A673 (cell line): ENCODE data around the gene ABCB8.

Experiments
- EZH2 ChIP-seq: fragments of 200-600 bp; sonication (generic); IDR thresholded peaks from 2 replicates; pipeline ENCODE4 v1.6.1; 2017; ENCODE audit warnings: borderline replicate concordance, low read depth, mild to moderate bottlenecking, mixed read lengths, antibody characterized with exemption, low read length; ENCODE audit not compliant: poor library complexity, severe bottlenecking
- TF ChIP-seq, protein P1 (sequence below): fragments of 300-800, 200-600 bp; sonication (generic); conservative IDR thresholded peaks from 2 replicates; pipeline ENCODE4 v1.5.1; 2017; ENCODE audit warnings: low read depth, mild to moderate bottlenecking, antibody characterized with exemption, low read length, moderate library complexity, mixed read lengths

DNA sequence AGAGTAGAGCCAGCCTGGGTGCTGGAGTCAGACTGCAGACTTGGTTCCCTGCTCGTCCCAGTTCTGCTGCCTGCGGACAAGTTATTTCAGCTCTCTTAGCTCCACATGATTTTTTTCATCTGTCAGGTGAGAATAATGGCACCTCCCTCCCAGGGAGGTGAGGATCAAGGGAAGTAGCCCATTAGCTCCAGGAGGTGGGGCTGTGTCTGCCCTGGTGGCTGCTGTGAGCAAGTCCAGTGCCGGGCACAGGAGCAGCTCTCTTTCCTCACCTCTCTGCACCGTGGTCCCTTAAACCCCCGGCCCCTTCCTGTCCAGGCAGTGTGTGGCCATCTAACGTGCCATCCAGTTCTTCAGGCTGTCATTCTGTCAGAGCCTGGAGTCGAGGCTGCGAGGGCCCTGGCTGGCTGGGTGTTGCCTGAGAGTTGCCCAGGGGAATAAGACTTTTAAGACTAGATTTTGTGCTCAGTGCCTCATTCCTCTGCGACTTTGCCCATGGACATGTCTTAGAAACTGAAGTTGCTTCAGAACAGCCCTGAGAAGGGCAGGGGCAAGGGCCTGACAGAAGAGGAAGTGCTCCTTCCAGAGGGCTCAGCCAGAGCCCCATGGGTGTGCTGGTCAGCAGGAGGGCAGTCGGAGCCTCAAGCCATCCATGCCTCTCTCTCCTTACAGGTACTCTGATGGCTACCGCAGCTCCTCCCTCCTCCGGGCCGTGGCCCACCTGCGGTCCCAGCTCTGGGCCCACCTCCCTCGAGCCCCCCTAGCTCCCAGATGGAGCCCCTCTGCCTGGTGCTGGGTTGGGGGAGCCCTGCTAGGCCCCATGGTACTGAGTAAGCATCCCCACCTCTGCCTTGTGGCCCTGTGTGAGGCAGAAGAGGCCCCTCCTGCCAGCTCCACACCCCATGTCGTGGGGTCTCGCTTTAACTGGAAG, 5.0 kb downstream of the ABCB8 start:
- TF ChIP-seq, protein P1, sequence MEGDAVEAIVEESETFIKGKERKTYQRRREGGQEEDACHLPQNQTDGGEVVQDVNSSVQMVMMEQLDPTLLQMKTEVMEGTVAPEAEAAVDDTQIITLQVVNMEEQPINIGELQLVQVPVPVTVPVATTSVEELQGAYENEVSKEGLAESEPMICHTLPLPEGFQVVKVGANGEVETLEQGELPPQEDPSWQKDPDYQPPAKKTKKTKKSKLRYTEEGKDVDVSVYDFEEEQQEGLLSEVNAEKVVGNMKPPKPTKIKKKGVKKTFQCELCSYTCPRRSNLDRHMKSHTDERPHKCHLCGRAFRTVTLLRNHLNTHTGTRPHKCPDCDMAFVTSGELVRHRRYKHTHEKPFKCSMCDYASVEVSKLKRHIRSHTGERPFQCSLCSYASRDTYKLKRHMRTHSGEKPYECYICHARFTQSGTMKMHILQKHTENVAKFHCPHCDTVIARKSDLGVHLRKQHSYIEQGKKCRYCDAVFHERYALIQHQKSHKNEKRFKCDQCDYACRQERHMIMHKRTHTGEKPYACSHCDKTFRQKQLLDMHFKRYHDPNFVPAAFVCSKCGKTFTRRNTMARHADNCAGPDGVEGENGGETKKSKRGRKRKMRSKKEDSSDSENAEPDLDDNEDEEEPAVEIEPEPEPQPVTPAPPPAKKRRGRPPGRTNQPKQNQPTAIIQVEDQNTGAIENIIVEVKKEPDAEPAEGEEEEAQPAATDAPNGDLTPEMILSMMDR = no peak
- TF ChIP-seq EZH2 = no peak
